ENCODE measurements around the gene PLPPR3.

PLPPR3 gene

GRCh38 chr19:821825-822503, at the start of gene PLPPR3:
PLPPR3 (minus strand) TSS chr19:821955; CDS start chr19:821559, 396 bp downstream.
- no peak for TF ChIP-seq CTCF (conservative IDR thresholded peaks at IDR 0.05; ENCODE audit: control insufficient read depth, insufficient read depth, low read depth, low read length)
- no peak for DNase-seq (ENCODE audit: low read depth)
- no peak within 1 kb of the TSS for H3K4me3 ChIP-seq (ENCODE audit: control insufficient read depth, low read depth, low read length)

- H3K4me3 ChIP-seq (ENCODE audit: control insufficient read depth, low read depth, low read length), result no peak overlapping the region
- TF ChIP-seq CTCF (conservative IDR thresholded peaks at IDR 0.05; ENCODE audit: control insufficient read depth, insufficient read depth, low read depth, low read length), result no peak
- no peak for DNase-seq (ENCODE audit: low read depth)
These were observed 49.2 kb upstream of the PLPPR3 start for GRCh38 chr19:870963-871401.

- DNase-seq (ENCODE audit: low read depth), result no peak
- TF ChIP-seq CTCF (conservative IDR thresholded peaks at IDR 0.05; ENCODE audit: control insufficient read depth, insufficient read depth, low read depth, low read length), result no peak
- no peak overlapping the region for H3K4me3 ChIP-seq (ENCODE audit: control insufficient read depth, low read depth, low read length)
These were observed 48.6 kb upstream of the PLPPR3 start for GRCh38 chr19:870314-870713.

GRCh38 chr19:869245-870177, 47.8 kb upstream of the PLPPR3 start:
- H3K4me3 ChIP-seq (ENCODE audit: control insufficient read depth, low read depth, low read length), result no peak overlapping the region
- peak; percentile 96 for DNase-seq (ENCODE audit: low read depth)
- no peak for TF ChIP-seq CTCF (conservative IDR thresholded peaks at IDR 0.05; ENCODE audit: control insufficient read depth, insufficient read depth, low read depth, low read length)

- H3K4me3 ChIP-seq (ENCODE audit: control insufficient read depth, low read depth, low read length), result no peak overlapping the region
- TF ChIP-seq CTCF (conservative IDR thresholded peaks at IDR 0.05; ENCODE audit: control insufficient read depth, insufficient read depth, low read depth, low read length), result no peak
- DNase-seq (ENCODE audit: low read depth), result no peak
These were observed 46.9 kb upstream of the PLPPR3 start for GRCh38 chr19:868458-869244.

- TF ChIP-seq CTCF (conservative IDR thresholded peaks at IDR 0.05; ENCODE audit: control insufficient read depth, insufficient read depth, low read depth, low read length), result no peak
- H3K4me3 ChIP-seq (ENCODE audit: control insufficient read depth, low read depth, low read length), result no peak overlapping the region
- no peak for DNase-seq (ENCODE audit: low read depth)
These were observed 46.2 kb upstream of the PLPPR3 start for GRCh38 chr19:867855-868457.

Measured in fibroblast of mammary gland (primary cell).